CD14-positive monocyte (primary cell): ENCODE data around the gene POLR3E. TPM values are rescaled to one million over a fixed set of nuclear protein-coding genes. Genes with fewer than 3 reads are reported as not detected.

Source experiments
- DNase-seq, 3 donors: peaks; one replicate each; pipeline ENCODE4 v3.0.0-alpha.2; 2011 to 2022
- H2AFZ ChIP-seq: 2 replicates; pipeline ENCODE4 v1.6.0; 2012; ENCODE audit warnings: mild to moderate bottlenecking, low read depth, low read length, inconsistent platforms; ENCODE audit not compliant: insufficient read depth, poor library complexity, severe bottlenecking
- H3K27ac ChIP-seq, 2 donors: 1 replicate in 1 of 2; 2 replicates in 1 of 2; pipeline ENCODE4 v1.5.1; 2012 to 2013; ENCODE audit warnings: low read length in 2 of 2, control low read depth in 1 of 2, inconsistent platforms in 1 of 2, low read depth in 1 of 2, mild to moderate bottlenecking in 1 of 2
- H3K27me3 ChIP-seq, 2 donors: one replicate each; pipeline versions ENCODE4 v1.6.0 to v1.6.1; 2011 to 2013; ENCODE audit warnings: low read length in 2 of 2; ENCODE audit not compliant: control insufficient read depth in 2 of 2, insufficient read depth in 2 of 2
- H3K36me3 ChIP-seq, 2 donors: replicated peaks in 1 of 2; 1 replicate in 1 of 2; 2 replicates in 1 of 2; pipeline versions ENCODE4 v1.5.1 to v1.6.1; 2012 to 2013; ENCODE audit warnings: low read length in 2 of 2, control low read depth in 1 of 2, inconsistent platforms in 1 of 2, mild to moderate bottlenecking in 1 of 2; ENCODE audit not compliant: insufficient read depth in 2 of 2, control insufficient read depth in 1 of 2
- H3K4me1 ChIP-seq, 2 donors: 1 replicate in 1 of 2; 2 replicates in 1 of 2; pipeline versions ENCODE4 v1.5.1 to v1.6.1; 2012 to 2013; ENCODE audit warnings: low read length in 2 of 2, control low read depth in 1 of 2, inconsistent platforms in 1 of 2, mild to moderate bottlenecking in 1 of 2, moderate library complexity in 1 of 2; ENCODE audit not compliant: insufficient read depth in 2 of 2, control insufficient read depth in 1 of 2
- H3K4me2 ChIP-seq: replicated peaks from 2 replicates; pipeline ENCODE3; 2012; ENCODE audit warnings: low read length, moderate library complexity, mild to moderate bottlenecking; ENCODE audit not compliant: poor library complexity, severe bottlenecking; ENCODE audit errors: extremely low read depth
- H3K4me3 ChIP-seq, 3 experiments: fragments of 200-600 bp in 1 of 3; sonication (generic) in 1 of 3; replicated peaks in 1 of 3; 1 replicate in 2 of 3; 2 replicates in 1 of 3; pipeline ENCODE4 v1.5.1; 2011 to 2013; ENCODE audit warnings: low read length in 3 of 3, mild to moderate bottlenecking in 3 of 3, control low read depth in 2 of 3, low read depth in 2 of 3, inconsistent platforms in 1 of 3, moderate library complexity in 1 of 3
- H3K79me2 ChIP-seq: 2 replicates; pipeline ENCODE4 v1.6.0; 2012; ENCODE audit warnings: mild to moderate bottlenecking, control low read depth, inconsistent platforms, low read length, moderate library complexity; ENCODE audit not compliant: insufficient read depth
- H3K9ac ChIP-seq: 2 replicates; pipeline ENCODE4 v1.6.0; 2017; ENCODE audit warnings: low read length, mild to moderate bottlenecking; ENCODE audit not compliant: insufficient read depth, poor library complexity, severe bottlenecking
- H3K9me3 ChIP-seq, 2 donors: replicated peaks in 1 of 2; 1 replicate in 1 of 2; 2 replicates in 1 of 2; pipeline versions ENCODE4 v1.5.1 to v1.6.1; 2012 to 2013; ENCODE audit warnings: low read length in 2 of 2, control low read depth in 1 of 2; ENCODE audit not compliant: control insufficient read depth in 1 of 2, insufficient read depth in 1 of 2
- H4K20me1 ChIP-seq: 2 replicates; pipeline ENCODE4 v1.6.0; 2012; ENCODE audit warnings: mild to moderate bottlenecking, low read length, control low read depth, moderate library complexity; ENCODE audit not compliant: insufficient read depth
- H3K27ac Mint-ChIP-seq, 7 donors: one replicate each; pipeline ENCODE4 v1.8.0; 2020; ENCODE audit warnings: mild to moderate bottlenecking in 7 of 7, mixed read lengths in 7 of 7, moderate library complexity in 6 of 7, inconsistent platforms in 2 of 7
- H3K27me3 Mint-ChIP-seq, 3 donors: one replicate each; pipeline ENCODE4 v1.8.0; 2021 to 2022; ENCODE audit warnings: low read depth in 3 of 3, mild to moderate bottlenecking in 3 of 3, mixed read lengths in 3 of 3, moderate library complexity in 3 of 3, inconsistent platforms in 1 of 3
- H3K36me3 Mint-ChIP-seq, 2 donors: one replicate each; pipeline ENCODE4 v1.8.0; 2020; ENCODE audit warnings: mixed read lengths in 2 of 2, inconsistent platforms in 1 of 2, mild to moderate bottlenecking in 1 of 2
- H3K4me1 Mint-ChIP-seq: one replicate; pipeline ENCODE4 v1.8.0; 2020; ENCODE audit warnings: mild to moderate bottlenecking, mixed read lengths
- H3K4me3 Mint-ChIP-seq, 2 donors: one replicate each; pipeline ENCODE4 v1.8.0; 2020; ENCODE audit warnings: mild to moderate bottlenecking in 2 of 2, mixed read lengths in 2 of 2, moderate library complexity in 1 of 2
- H3K9me3 Mint-ChIP-seq, 7 donors: one replicate each; pipeline ENCODE4 v1.8.0; 2020 to 2022; ENCODE audit warnings: mixed read lengths in 7 of 7, mild to moderate bottlenecking in 6 of 7, moderate library complexity in 6 of 7, inconsistent platforms in 2 of 7
- WGBS: methylation state at CpG from one replicate; pipeline ENCODE4 v1.1.5; 2013; ENCODE audit warnings: missing lambda C conversion rate; ENCODE audit not compliant: insufficient coverage; 5-methylcytosine and 5-hydroxymethylcytosine counted together
- intact Hi-C, 2 donors: fragments of 100-400 bp; cut with micrococcal nuclease; formaldehyde crosslinking; loops; one replicate each; pipeline versions ENCODE4 v1.15.0 to v1.15.1; 2023
- polyA plus RNA-seq, 3 donors: library from polyadenylated mRNA; depleted of rRNA in 1 of 3; unstranded in 2 of 3; stranded (reverse) in 1 of 3; fragments of 300-500 nt in 2 of 3; fragments of >200 nt in 1 of 3; fragmentation: Illumina TruSeq in 2 of 3; gene quantifications; 1 replicate in 2 of 3; 2 replicates in 1 of 3; pipeline ENCODE4 v1.2.3, GENCODE V29; 2012 to 2021
- TF ChIP-seq, protein P1 (sequence below): fragments of 200-600 bp; IDR thresholded peaks from one replicate; pipeline ENCODE4 v1.8.0; 2022; ENCODE audit warnings: antibody characterized with exemption, mild to moderate bottlenecking

Gene POLR3E
- polyA plus RNA-seq, 3 donors: 4.1 to 34.6 (median 5.7) TPM

GRCh38 chr16:22342082-22342481, 44.9 kb downstream of the POLR3E start:
- TF ChIP-seq, protein P1, sequence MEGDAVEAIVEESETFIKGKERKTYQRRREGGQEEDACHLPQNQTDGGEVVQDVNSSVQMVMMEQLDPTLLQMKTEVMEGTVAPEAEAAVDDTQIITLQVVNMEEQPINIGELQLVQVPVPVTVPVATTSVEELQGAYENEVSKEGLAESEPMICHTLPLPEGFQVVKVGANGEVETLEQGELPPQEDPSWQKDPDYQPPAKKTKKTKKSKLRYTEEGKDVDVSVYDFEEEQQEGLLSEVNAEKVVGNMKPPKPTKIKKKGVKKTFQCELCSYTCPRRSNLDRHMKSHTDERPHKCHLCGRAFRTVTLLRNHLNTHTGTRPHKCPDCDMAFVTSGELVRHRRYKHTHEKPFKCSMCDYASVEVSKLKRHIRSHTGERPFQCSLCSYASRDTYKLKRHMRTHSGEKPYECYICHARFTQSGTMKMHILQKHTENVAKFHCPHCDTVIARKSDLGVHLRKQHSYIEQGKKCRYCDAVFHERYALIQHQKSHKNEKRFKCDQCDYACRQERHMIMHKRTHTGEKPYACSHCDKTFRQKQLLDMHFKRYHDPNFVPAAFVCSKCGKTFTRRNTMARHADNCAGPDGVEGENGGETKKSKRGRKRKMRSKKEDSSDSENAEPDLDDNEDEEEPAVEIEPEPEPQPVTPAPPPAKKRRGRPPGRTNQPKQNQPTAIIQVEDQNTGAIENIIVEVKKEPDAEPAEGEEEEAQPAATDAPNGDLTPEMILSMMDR: no peak
- WGBS: no CpG with 5 or more reads among the region's 2 CpGs
- no peaks in the 10 kb centered on the region for H3K27me3 ChIP-seq
- peaks cover 4 to 19% of the 10 kb centered on the region in 2 donors for H3K36me3 ChIP-seq
- H3K4me3 Mint-ChIP-seq: no peak overlapping the region
- H3K79me2 ChIP-seq: no peaks in the 10 kb centered on the region
- H3K27ac ChIP-seq: no peak overlapping the region
- no peak overlapping the region for H3K9ac ChIP-seq
- no peaks in the 10 kb centered on the region for H4K20me1 ChIP-seq
- H3K27ac Mint-ChIP-seq: no peak overlapping the region
- H3K4me3 ChIP-seq: no peak overlapping the region
- DNase-seq: no peak
- H3K4me1 Mint-ChIP-seq: peaks cover 5% of the 10 kb centered on the region
- peaks cover 0 to 3% (median 0%) of the 10 kb centered on the region in 3 donors for H3K27me3 Mint-ChIP-seq
- H3K9me3 Mint-ChIP-seq: peaks cover 17 to 40% (median 27%) of the 10 kb centered on the region in 7 donors
- H3K4me1 ChIP-seq: no peaks in the 10 kb centered on the region
- intact Hi-C loops: no loop called here
- no peak overlapping the region for H2AFZ ChIP-seq
- no peak overlapping the region for H3K4me2 ChIP-seq
- H3K9me3 ChIP-seq: peaks cover 7 to 12% of the 10 kb centered on the region in 2 donors
- peaks cover 25 to 36% of the 10 kb centered on the region in 2 donors for H3K36me3 Mint-ChIP-seq

- Histone ChIP-seq H3K4me1 (no peaks in the 10 kb centered on the region), H3K4me3 (no peak overlapping the region), H3K4me2 (no peak overlapping the region), H3K79me2 (peaks cover 4% of the 10 kb centered on the region), H3K9me3 (no peaks in the 10 kb centered on the region), H4K20me1 (no peaks in the 10 kb centered on the region), H2AFZ (no peak overlapping the region), H3K9ac (no peak overlapping the region), H3K27ac (no peak overlapping the region), H3K36me3 (peaks cover 22 to 45% of the 10 kb centered on the region in 2 donors), H3K27me3 (no peaks in the 10 kb centered on the region)
- TF ChIP-seq, protein P1: no peak
- 25% methylated on average over 4 of the region's 9 CpGs for WGBS
- Mint-ChIP-seq H3K27me3 (peaks cover 0 to 2% (median 0%) of the 10 kb centered on the region in 3 donors), H3K9me3 (peaks cover 0 to 5% (median 3%) of the 10 kb centered on the region in 7 donors), H3K27ac (peak overlapping the region in 1 of 7 donors; percentile 42), H3K4me3 (no peak overlapping the region), H3K36me3 (peaks cover 44 to 51% of the 10 kb centered on the region in 2 donors), H3K4me1 (peaks cover 5% of the 10 kb centered on the region)
- intact Hi-C loops: no loop called here
- DNase-seq: no peak
These were observed 49.3 kb downstream of the POLR3E start for GRCh38 chr16:22346483-22346882.
